ENCODE results near the gene C1orf174.

Gene C1orf174

DNA sequence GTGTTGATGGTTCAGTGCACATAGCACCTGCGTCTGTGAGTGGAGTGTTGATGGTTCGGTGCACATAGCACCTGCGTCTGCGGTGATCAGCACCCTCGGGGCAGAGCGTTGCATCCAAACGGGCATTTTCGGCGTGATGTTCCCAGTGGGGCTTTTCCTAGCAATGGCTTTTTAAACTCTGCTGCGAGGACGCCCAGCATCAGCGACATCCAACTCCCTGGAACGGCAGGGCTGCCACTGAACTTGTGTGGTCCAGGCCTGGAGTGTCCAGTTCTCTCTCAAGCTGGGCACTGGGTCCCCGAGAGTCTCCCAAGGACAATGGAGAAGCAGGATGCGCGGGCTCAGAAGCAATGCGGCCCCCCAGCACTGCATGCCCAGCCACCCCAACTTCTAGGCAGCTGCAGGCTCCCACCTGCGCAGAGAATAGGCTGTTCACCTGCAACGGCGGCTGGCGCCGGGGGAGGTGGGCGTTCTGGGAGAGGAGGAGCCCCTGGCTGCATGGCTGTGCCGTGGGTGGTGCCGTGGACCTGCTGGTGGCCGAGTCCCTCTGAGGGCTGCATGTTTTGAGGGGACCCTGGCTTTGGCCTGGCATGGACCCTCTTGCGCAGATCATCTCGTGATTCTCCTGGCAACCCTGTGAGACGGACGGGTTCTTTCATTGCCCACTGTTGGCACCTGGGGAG lies 10.1 kb upstream of the C1orf174 start:
- no peak for DNase-seq (ENCODE audit: low read depth in 2 of 2)

GRCh38 chr1:3909615-3910014 lies 9.5 kb upstream of the C1orf174 start:
- DNase-seq (ENCODE audit: low read depth in 2 of 2): no peak

DNA sequence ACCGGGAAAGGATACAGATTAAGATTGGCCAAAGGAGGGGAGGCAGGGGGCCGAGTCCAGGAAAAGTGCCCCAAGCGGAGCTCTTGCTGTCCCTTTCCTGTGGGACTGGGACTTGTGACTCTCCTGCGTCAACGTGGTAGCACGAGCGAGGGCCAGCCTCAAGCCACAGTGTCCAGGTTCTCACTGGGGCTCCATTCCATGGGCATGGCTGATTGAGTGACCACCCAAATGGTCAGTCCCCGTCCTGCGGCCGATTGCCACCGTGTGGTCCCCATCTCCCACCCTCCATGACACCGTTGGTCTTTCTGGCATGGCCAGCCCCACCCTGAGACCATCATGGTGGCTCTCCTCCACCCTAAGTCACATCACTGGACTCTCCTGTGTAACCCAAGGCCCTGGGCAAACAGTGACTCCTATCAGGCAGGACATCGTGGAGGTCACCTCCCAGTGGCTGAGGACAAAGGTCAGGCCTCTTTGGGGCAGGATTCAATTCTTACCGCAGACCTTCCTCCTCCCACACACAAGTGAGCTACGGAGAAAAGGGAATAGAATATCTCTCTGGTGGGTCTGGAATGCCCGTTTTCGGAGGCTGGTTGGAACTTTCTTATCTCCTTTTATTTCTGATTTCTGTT lies 8.9 kb upstream of the C1orf174 start:
- no peak for DNase-seq (ENCODE audit: low read depth in 2 of 2)

GRCh38 chr1:3907621-3908165 lies 7.6 kb upstream of the C1orf174 start:
- no peak for DNase-seq (ENCODE audit: low read depth in 2 of 2)

DNA sequence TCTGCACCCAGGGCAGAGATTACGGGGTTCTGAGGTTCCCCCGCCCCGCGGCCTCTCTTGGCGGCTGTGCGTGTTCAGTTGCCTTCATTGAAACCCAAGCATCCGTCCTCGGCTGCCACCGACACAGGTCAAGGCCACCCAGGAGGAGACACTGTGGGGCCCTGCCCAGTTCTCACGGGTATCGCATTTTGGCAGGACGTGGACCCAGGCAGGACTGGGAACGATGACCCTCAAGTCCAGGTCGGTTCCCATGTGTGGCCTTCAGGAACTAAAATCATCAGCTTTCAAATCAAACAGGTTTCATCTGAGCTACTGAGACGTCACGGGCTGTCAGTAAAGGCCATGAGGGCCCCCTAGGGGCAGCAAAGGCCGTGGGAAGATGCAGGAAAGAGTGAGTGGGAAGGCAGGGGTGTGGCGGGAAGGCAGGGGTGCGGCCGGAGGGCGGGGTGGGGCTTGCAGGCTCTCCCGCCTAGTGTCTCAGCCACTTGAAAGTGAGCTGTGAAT lies 7.0 kb upstream of the C1orf174 start:
- peak in 1 of 2 donors; percentile 31 for DNase-seq (ENCODE audit: low read depth in 2 of 2)

DNA sequence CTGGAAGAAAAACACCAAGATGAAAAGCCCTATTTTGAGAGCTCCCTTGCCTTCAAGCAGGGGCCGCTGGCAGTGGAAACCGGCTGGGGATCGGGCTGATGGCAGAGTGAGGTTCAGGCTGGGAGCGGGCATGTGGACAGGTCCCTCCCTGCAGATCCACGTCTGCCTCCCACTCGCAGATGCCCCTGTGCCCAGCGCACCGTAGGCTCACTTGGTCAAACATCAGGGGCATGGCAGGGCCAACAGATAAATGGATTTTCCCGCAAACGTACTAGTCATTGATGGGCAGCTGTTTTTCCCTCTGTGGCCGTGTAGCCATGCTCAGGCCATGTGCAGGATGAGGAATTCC lies 6.6 kb upstream of the C1orf174 start:
- DNase-seq (ENCODE audit: low read depth in 2 of 2): no peak

GRCh38 chr1:3905953-3906671 lies 6.0 kb upstream of the C1orf174 start:
- DNase-seq (ENCODE audit: low read depth in 2 of 2): no peak

- DNase-seq (ENCODE audit: low read depth in 2 of 2): no peak
Observed at GRCh38 chr1:3905266-3905952, 5.3 kb upstream of the C1orf174 start.

DNA sequence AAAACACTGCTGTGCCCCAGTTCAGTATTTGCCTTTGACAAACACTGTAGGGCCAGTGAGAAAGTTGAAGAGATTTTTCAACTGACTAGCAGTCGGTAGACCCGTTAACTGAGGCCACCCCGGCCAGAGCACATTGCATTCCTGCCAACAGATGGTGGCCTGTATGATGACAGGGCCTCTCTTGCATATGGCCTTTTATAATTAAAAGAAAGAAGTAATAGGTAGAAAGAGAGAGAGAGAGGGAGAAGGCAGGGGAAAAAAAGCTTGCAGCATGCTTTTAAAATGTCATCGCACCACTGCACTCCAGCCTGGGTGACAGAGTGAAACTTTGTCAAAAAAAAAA lies 4.7 kb upstream of the C1orf174 start:
- no peak for DNase-seq (ENCODE audit: low read depth in 2 of 2)

GRCh38 chr1:3904006-3904842 lies 4.2 kb upstream of the C1orf174 start:
- no peak for DNase-seq (ENCODE audit: low read depth in 2 of 2)

GRCh38 chr1:3903141-3904005 lies 3.3 kb upstream of the C1orf174 start:
- DNase-seq (ENCODE audit: low read depth in 2 of 2): no peak

DNA sequence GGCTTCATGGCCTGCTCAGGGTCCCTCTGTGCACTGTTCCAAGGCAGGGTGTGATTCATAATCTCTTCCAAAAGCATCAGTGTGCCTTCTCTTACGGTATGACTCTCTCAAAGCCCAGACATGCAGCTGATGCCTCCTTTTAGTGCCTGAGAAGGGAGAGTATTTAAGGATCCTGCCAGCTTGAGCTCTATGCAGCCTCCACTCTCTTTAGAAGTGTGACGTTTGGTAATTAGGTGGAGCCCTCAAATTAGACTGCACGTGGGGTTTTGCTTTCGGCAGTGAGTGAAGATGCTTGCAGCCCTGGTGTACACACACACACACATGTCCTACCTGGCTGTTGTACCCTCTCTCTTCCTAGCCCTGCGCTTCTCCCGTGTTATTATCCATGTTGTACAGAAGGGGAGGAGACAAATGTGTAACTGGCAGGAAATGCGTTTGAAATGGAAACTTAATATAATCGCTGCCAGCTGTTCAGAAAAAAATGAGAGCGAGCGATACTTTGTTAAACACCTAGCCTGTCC lies 2.6 kb upstream of the C1orf174 start:
- no peak for DNase-seq (ENCODE audit: low read depth in 2 of 2)

DNA sequence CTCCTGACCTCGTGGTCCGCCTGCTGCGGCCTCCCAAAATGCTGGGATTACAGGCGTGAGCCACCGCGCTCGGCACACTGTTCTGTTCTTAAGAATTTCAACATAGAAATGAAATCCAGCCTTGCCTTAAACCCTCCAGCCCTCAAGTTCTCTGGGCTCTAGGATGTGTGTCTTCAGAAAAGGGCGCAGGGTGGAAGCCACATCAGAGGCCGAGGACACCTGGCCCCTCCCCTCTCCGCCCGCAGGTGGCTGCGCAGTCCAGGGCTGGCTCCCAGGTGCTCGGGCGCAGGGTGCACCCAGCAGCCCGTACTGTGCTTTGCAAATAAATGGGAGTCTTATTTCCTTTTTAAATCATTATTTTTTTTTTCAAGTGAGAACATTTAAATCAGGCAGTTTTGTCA lies 2.0 kb upstream of the C1orf174 start:
- no peak for DNase-seq (ENCODE audit: low read depth in 2 of 2)

GRCh38 chr1:3900969-3901529 lies 977 bp upstream of the C1orf174 start:
- DNase-seq (ENCODE audit: low read depth in 2 of 2): peak; percentile 47 to 83

DNA sequence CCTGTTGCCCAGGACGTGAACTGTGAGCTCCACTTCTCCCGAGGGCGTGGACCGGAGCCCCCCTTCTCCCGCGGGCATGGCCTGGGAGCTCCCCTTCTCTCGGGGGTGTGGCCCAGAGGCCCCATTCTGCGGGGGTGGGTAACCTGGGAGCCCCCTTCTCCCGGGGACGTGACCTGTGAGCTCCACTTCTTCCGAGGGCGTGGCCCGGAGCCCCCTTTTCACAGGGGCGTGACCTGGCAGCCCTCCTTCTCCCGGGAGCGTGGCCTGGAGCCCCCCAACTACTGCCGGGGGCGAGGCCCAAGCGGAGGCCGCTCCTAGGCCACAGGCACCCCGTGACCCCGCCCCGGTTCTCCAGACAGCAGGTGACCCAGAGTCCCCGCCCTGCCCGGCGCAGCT lies 320 bp downstream of the C1orf174 start:
- no peak for DNase-seq (ENCODE audit: low read depth in 2 of 2)

- DNase-seq (ENCODE audit: low read depth in 2 of 2): no peak
Observed at GRCh38 chr1:3898994-3899753, 898 bp downstream of the C1orf174 start.

- DNase-seq (ENCODE audit: low read depth in 2 of 2): no peak
Observed at GRCh38 chr1:3898475-3898735, 1.7 kb downstream of the C1orf174 start.

DNA sequence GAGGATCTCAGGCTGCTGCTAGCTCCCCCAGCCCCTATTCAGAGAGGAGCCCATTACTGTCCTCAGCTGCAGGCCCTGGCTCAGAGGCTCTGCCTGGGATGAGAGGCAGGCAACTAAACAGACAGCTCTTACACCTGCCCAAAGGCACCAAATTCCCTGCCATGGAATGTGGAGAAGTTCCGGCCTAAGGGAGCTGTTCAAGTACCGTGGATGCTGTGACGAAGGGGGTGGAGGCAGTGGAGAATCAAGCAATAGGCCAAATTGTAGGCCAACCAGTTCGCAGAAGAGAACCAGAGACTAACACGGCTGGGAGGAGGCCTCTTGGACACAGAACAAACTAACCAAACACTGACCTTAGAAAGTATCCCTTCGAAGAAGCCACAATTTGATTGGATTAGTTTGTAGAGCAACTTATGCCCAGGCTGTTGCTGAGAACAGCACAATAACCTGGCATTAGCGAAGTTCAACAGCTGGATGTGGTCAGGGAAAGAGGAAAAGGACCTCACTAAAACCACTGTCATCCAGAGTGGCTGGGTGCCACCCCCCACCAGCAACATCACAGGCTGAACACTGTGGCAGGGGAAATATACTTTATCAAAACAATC lies 3.6 kb downstream of the C1orf174 start:
- no peak for DNase-seq (ENCODE audit: low read depth in 2 of 2)

DNA sequence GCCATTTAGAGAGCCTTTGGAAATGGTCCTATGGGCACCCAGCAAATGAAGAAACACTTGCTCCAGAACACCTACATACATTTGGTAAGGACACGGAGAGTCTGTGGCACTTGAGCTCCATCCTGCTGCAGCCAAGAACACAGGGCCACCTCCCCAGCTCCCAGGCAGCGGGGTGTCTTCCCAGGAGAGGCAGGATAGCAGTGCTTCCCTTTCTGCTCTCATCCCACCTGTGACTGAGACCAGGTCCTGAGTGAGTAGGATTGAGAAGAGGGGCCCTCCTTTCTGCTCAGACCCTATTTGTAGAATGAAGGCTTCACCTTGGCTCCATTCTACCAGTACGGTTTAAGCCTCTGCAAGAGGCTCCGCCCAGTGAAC lies 4.1 kb downstream of the C1orf174 start:
- no peak for DNase-seq (ENCODE audit: low read depth in 2 of 2)
